ENCODE results near the gene TYMS.

Gene TYMS

GRCh38 chr18:666177-666576 is 8.7 kb downstream of the TYMS start:
- no peak for DNase-seq (ENCODE audit: extremely low read depth, low read depth)
- no peak overlapping the region for H3K4me3 ChIP-seq (replicated peaks; ENCODE audit: low read depth, low read length)
- TF ChIP-seq CTCF (IDR thresholded peaks at IDR 0.05; ENCODE audit: low read depth, low read length, missing control alignments) = peak; percentile 40

GRCh38 chr18:666628-667027 is 9.2 kb downstream of the TYMS start:
- no peak for DNase-seq (ENCODE audit: extremely low read depth, low read depth)
- no peak overlapping the region for H3K4me3 ChIP-seq (replicated peaks; ENCODE audit: low read depth, low read length)
- TF ChIP-seq CTCF (IDR thresholded peaks at IDR 0.05; ENCODE audit: low read depth, low read length, missing control alignments) = no peak

GRCh38 chr18:668260-668659 is 10.8 kb downstream of the TYMS start:
- no peak for TF ChIP-seq CTCF (IDR thresholded peaks at IDR 0.05; ENCODE audit: low read depth, low read length, missing control alignments)
- no peak for DNase-seq (ENCODE audit: extremely low read depth, low read depth)
- H3K4me3 ChIP-seq (replicated peaks; ENCODE audit: low read depth, low read length) = no peak overlapping the region

GRCh38 chr18:669077-669476 is 11.6 kb downstream of the TYMS start:
- no peak for TF ChIP-seq CTCF (IDR thresholded peaks at IDR 0.05; ENCODE audit: low read depth, low read length, missing control alignments)
- DNase-seq (ENCODE audit: extremely low read depth, low read depth) = no peak
- no peak overlapping the region for H3K4me3 ChIP-seq (replicated peaks; ENCODE audit: low read depth, low read length)

GRCh38 chr18:670522-670921 is 13.1 kb downstream of the TYMS start:
- no peak overlapping the region for H3K4me3 ChIP-seq (replicated peaks; ENCODE audit: low read depth, low read length)
- no peak for TF ChIP-seq CTCF (IDR thresholded peaks at IDR 0.05; ENCODE audit: low read depth, low read length, missing control alignments)
- DNase-seq (ENCODE audit: extremely low read depth, low read depth) = no peak

GRCh38 chr18:671405-671804 is 14.0 kb downstream of the TYMS start:
- TF ChIP-seq CTCF (IDR thresholded peaks at IDR 0.05; ENCODE audit: low read depth, low read length, missing control alignments) = no peak
- DNase-seq (ENCODE audit: extremely low read depth, low read depth) = no peak
- H3K4me3 ChIP-seq (replicated peaks; ENCODE audit: low read depth, low read length) = no peak overlapping the region

- no peak for DNase-seq (ENCODE audit: extremely low read depth, low read depth)
- no peak for TF ChIP-seq CTCF (IDR thresholded peaks at IDR 0.05; ENCODE audit: low read depth, low read length, missing control alignments)
- H3K4me3 ChIP-seq (replicated peaks; ENCODE audit: low read depth, low read length) = no peak overlapping the region
These were observed 15.9 kb downstream of the TYMS start for GRCh38 chr18:673317-673716.
